Measurements from ENCODE around the gene METRN.

Gene METRN
- 7.2 to 17.3 (median 15.9) reads per million in 4 experiments for total RNA-seq

GRCh38 chr16:714558-715476, at the start of gene METRN:
Gene METRN, plus strand, starts transcription at chr16:715118. Its CDS starts 172 bp downstream, at chr16:715290.
- peak; percentile 85 for DNase-seq

- DNase-seq: no peak
These were observed 48.3 kb upstream of the METRN start for GRCh38 chr16:666572-666971.

DNA sequence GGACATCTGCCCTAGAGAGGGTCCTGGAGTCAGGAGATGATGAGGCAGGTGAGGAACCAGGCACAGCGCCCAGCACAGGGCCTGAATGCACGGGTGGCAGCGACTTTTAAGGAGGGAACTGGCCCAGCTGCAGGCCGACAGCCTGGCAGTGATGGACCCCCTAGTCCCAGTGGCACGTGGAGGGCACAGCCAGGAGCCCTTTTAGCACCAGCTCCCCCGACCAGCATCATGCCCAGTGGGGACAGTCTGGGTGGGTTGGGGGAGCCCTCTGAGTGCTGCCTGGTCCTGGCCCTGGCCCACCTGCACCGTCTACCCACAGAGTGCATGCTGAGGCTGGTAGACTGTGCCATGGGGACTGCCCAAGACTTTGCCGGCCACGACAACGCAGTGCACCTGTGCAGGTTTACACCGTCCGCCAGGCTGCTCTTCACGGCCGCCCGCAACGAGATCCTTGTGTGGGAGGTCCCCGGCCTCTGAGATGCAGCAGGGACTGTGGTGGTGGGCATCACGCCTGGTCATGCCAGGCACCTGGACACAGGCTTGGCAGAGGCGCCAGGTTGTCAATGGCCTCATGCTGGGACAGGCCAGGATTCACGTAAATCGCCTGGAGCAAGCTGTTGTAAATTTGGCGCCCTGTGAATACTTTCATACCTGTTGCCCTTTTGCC, 47.7 kb upstream of the METRN start:
- DNase-seq: no peak

GRCh38 chr16:667780-668518, 47.0 kb upstream of the METRN start, which contains the start of gene RHOT2:
Gene RHOT2, plus strand, starts transcription at chr16:668132. Its CDS starts 68 bp downstream, at chr16:668200.
- peak; percentile 71 for DNase-seq

- no peak for DNase-seq
These were observed 46.3 kb upstream of the METRN start for GRCh38 chr16:668519-669171.

DNA sequence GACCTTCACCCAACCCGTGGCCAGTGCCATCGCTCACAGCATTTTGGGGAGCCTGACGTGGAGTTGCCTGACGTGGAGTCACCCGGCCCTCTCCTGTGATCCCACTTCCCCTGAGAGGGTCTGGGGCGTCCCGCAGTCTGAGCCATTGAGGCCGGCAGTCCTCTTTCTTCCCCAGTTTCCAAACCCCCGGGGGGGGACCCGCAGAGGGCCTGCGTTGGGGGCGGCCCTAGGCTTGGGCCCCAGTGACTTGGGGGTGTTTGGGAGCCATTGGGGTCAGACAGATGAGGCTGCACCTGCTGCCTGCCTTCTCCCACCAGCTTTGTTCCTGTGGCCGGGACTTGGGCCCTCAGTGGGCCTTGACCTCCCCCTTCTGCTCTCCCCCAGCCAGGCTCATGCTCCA, 45.3 kb upstream of the METRN start:
- DNase-seq: no peak

DNA sequence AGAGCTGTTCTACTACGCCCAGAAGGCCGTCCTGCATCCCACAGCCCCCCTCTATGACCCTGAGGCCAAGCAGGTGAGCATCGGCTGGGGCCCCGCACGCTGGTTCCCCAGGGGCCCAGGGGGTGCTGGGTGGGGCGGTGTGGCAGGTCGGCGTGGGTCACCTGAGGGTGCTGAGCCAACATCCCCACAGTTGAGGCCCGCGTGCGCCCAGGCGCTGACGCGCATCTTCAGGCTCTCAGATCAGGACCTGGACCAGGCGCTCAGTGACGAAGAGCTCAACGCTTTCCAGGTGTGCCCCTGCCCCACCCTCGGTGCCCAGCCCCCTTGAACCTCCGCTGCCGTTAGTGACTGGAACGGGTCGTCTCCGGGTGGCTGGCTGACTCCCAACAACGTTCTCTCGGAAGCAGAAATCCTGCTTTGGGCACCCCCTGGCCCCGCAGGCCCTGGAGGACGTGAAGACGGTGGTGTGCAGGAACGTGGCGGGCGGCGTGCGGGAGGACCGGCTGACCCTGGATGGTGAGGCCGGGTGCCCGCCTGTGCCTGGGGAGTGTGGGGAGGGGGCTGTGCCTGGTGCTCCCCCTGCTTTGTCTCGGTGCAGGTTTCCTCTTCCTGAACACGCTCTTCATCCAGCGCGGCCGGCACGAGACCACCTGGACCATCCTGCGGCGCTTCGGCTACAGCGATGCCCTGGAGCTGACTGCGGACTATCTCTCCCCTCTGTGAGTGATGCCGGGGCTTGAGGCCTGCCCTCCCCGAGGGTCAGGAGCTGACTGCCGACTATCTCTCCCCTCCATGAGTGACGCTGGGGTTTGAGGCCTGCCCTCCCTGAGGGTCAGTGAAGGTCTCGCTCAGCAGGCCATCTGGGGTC, 44.2 kb upstream of the METRN start:
- no peak for DNase-seq

GRCh38 chr16:671353-672131, 43.4 kb upstream of the METRN start:
- no peak for DNase-seq

- DNase-seq: no peak
These were observed 42.5 kb upstream of the METRN start for GRCh38 chr16:672371-672770.

- DNase-seq: no peak
These were observed 42.1 kb upstream of the METRN start for GRCh38 chr16:672851-673250.

DNA sequence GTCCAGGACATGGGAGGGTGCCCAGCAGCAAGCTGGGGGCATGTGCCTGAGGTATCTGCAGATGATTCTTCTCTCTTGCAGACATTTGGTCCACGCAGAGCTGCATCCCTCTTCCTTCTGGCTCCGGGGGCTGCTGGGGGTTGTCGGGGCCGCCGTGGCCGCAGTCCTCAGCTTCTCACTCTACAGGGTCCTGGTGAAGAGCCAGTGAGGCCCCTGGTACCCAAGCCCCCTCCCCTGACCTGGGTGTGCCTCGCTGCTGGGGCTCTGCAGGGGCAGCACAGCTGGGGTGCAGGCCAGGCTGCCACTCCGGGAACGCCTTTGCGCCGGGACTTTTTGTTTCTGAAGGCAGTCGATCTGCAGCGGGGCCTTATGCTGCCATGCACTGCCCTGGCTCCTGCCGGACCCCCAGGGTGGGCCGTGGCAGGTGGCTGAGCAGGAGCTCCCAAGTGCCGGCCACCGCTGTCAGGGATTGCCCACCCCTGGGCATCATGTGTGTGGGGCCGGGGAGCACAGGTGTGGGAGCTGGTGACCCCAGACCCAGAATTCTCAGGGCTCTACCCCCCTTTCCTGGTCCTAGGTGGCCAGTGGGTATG, 41.4 kb upstream of the METRN start:
- no peak for DNase-seq

DNA sequence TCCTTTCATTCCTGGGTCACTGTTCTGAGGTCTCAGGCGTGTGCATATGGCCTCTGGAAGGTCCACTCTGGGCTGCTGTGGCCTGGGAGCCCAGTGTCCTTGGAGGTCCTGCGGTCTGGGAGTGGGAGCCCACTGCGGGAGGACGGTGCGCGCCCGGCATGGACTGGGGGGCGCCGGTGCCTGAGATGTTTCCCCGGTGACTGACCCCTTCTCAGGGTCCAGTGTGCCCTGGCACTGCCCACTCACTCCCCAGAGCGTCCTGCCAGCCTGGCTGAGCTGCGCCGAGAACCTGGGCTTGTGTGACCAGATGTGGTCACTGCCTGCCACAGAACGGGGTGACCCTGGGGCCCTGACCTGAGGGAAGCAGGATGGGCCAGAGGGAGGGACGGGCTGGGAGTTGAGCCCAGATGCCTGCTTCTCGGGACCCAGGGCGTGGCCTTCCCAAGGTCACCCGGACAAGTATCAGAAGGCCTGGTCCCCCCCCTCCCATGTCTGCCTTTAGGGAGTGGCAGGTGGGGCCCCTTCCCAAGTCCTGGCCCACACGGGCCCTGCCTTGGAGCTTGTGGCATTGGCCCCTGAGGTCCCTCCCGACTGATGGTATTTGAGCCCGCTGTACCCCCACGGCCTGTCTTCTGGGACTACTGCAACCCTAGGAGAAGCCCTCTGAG, 40.6 kb upstream of the METRN start:
- DNase-seq: no peak

- DNase-seq: no peak
These were observed 39.7 kb upstream of the METRN start, which contains the start of gene RHBDL1 for GRCh38 chr16:674968-675883. Gene RHBDL1, plus strand, starts transcription at chr16:675671. Its CDS starts 120 bp downstream, at chr16:675791.

DNA sequence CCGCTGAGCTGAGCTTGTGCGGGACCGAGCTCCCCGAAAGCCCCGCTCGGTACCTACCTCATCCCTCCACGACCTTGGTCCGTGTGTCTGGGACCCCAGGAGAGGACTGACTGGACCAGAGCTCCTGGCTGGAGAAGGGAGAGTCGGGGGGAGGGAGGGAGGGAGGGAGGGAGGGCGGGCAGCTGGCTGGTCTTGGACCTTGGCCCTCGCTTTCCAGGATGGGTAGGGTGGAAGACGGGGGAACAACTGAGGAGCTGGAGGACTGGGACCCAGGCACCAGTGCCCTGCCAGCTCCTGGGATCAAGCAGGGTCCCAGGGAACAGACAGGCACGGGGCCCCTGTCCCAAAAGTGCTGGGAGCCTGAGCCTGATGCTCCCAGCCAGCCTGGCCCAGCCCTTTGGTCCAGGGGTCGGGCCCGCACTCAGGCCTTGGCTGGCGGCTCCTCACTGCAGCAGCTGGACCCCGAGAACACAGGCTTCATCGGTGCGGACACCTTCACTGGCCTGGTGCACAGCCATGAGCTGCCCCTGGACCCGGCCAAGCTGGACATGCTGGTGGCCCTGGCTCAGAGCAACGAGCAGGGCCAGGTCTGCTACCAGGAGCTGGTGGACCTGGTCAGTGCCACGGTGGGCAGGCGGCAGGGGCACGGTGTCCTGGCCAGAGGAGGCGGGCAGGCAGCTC, 38.9 kb upstream of the METRN start:
- DNase-seq: no peak

DNA sequence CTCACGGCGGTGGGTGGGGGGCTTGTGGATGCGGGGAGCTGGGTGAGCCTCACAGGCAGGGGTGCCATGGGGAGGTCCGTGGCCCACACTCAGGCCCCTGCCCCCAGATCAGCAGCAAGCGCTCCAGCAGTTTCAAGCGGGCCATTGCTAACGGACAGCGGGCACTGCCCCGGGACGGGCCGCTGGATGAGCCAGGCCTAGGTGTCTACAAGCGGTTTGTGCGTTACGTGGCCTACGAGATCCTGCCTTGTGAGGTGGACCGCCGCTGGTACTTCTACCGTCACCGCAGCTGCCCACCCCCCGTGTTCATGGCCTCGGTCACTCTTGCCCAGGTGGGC, 38.4 kb upstream of the METRN start:
- DNase-seq: no peak

GRCh38 chr16:676913-677312, 38.0 kb upstream of the METRN start:
- no peak for DNase-seq

DNA sequence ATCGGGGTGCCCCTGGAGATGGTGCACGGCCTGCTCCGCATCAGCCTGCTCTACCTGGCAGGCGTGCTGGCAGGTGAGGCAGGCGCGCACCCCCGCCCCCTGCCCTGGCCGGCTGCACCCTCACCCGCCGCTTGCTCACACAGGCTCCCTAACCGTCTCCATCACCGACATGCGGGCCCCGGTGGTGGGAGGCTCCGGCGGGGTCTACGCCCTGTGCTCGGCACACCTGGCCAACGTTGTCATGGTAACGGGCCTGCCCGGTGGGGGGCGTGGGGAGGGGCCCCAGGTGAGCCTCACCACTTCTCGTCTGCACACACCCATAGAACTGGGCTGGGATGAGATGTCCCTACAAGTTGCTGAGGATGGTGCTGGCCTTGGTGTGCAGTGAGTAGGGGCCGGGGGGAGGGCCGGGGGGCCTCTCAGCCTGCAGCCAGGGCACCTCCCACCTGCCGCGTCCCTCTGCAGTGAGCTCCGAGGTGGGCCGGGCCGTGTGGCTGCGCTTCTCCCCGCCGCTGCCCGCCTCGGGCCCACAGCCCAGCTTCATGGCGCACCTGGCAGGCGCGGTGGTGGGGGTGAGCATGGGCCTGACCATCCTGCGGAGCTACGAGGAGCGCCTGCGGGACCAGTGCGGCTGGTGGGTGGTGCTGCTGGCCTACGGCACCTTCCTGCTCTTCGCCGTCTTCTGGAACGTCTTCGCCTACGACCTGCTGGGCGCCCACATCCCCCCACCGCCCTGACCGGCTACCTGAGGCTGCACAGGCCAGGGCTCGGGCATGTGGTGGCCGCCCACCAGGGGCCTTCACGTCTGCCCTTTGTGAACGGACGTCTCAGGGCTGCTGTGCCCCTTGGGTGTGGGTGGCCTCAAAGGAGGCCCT, 37.4 kb upstream of the METRN start:
- DNase-seq: no peak

Measured in effector CD8-positive, alpha-beta T cell (primary cell).